Suprapubic skin (tissue), 4 donors: Measurements from ENCODE around the gene GRK5.

Experiments used
- CTCF ChIP-seq, 2 donors: fragments of 200-600 bp in 1 of 2; fragments of 450-650 bp in 1 of 2; sonication (generic) in 1 of 2; IDR thresholded peaks; one replicate each; pipeline ENCODE4 v1.5.1; 2016 to 2019; ENCODE audit warnings: antibody characterized with exemption in 2 of 2, mild to moderate bottlenecking in 1 of 2, moderate library complexity in 1 of 2
- EP300 ChIP-seq: sonication (generic); formaldehyde crosslinking; IDR thresholded peaks from one replicate; pipeline ENCODE4 v1.6.1; 2017; ENCODE audit warnings: antibody characterized with exemption
- POLR2A ChIP-seq, 2 donors: fragments of 450-650 bp; IDR thresholded peaks; one replicate each; pipeline ENCODE4 v1.6.1; 2017; ENCODE audit warnings: antibody characterized with exemption in 2 of 2, mild to moderate bottlenecking in 2 of 2, moderate library complexity in 2 of 2
- POLR2AphosphoS5 ChIP-seq, 3 donors: sonication (generic); formaldehyde crosslinking; IDR thresholded peaks; one replicate each; pipeline ENCODE4 v1.6.1; 2017; ENCODE audit warnings: antibody characterized with exemption in 3 of 3

GRCh38 chr10:119312241-119312640 lies 104.9 kb downstream of the GRK5 start:
- TF ChIP-seq POLR2A (IDR thresholded peaks at IDR 0.05) (no peak), POLR2AphosphoS5 (IDR thresholded peaks at IDR 0.05) (no peak), EP300 (no peak), CTCF (IDR thresholded peaks at IDR 0.05) (no peak)
